ENCODE data around the gene RADIL.

RADIL gene

GRCh38 chr7:4783762-4784351 is 99.7 kb downstream of the RADIL start:
- no peak for TF ChIP-seq REST (IDR thresholded peaks at IDR 0.05; ENCODE audit: insufficient read depth in 1 of 2, low read depth in 2 of 2, low read length in 2 of 2)
- TF ChIP-seq FOXP2 (optimal IDR thresholded peaks at IDR 0.05; ENCODE audit: borderline replicate concordance, extremely low read depth, extremely low read length, insufficient read depth), result no peak
- TF ChIP-seq TAF1 (IDR thresholded peaks at IDR 0.05; ENCODE audit: borderline replicate concordance, insufficient read depth, low read length), result no peak
- no peak for TF ChIP-seq POLR2AphosphoS5 (IDR thresholded peaks at IDR 0.05; ENCODE audit: low read depth, low read length)
- TF ChIP-seq SIN3A (IDR thresholded peaks at IDR 0.05; ENCODE audit: borderline replicate concordance, insufficient read depth, low read length), result no peak

- TF ChIP-seq TAF1 (IDR thresholded peaks at IDR 0.05; ENCODE audit: borderline replicate concordance, insufficient read depth, low read length) (no peak), FOXP2 (optimal IDR thresholded peaks at IDR 0.05; ENCODE audit: borderline replicate concordance, extremely low read depth, extremely low read length, insufficient read depth) (no peak)
These were observed 100.2 kb downstream of the RADIL start for GRCh38 chr7:4783292-4783652.

- TF ChIP-seq SIN3A (IDR thresholded peaks at IDR 0.05; ENCODE audit: borderline replicate concordance, insufficient read depth, low read length) (no peak), REST (IDR thresholded peaks at IDR 0.05; ENCODE audit: insufficient read depth in 1 of 2, low read depth in 2 of 2, low read length in 2 of 2) (no peak), TAF1 (IDR thresholded peaks at IDR 0.05; ENCODE audit: borderline replicate concordance, insufficient read depth, low read length) (no peak), POLR2AphosphoS5 (IDR thresholded peaks at IDR 0.05; ENCODE audit: low read depth, low read length) (no peak), FOXP2 (optimal IDR thresholded peaks at IDR 0.05; ENCODE audit: borderline replicate concordance, extremely low read depth, extremely low read length, insufficient read depth) (no peak)
These were observed 100.9 kb downstream of the RADIL start for GRCh38 chr7:4782333-4783291.

- TF ChIP-seq SIN3A (IDR thresholded peaks at IDR 0.05; ENCODE audit: borderline replicate concordance, insufficient read depth, low read length), result no peak
- TF ChIP-seq TAF1 (IDR thresholded peaks at IDR 0.05; ENCODE audit: borderline replicate concordance, insufficient read depth, low read length), result no peak
- no peak for TF ChIP-seq FOXP2 (optimal IDR thresholded peaks at IDR 0.05; ENCODE audit: borderline replicate concordance, extremely low read depth, extremely low read length, insufficient read depth)
- TF ChIP-seq REST (IDR thresholded peaks at IDR 0.05; ENCODE audit: insufficient read depth in 1 of 2, low read depth in 2 of 2, low read length in 2 of 2), result no peak
- TF ChIP-seq POLR2AphosphoS5 (IDR thresholded peaks at IDR 0.05; ENCODE audit: low read depth, low read length), result no peak
These were observed 102.0 kb downstream of the RADIL start for GRCh38 chr7:4781366-4782069.

- TF ChIP-seq TAF1 (IDR thresholded peaks at IDR 0.05; ENCODE audit: borderline replicate concordance, insufficient read depth, low read length) (no peak), SIN3A (IDR thresholded peaks at IDR 0.05; ENCODE audit: borderline replicate concordance, insufficient read depth, low read length) (no peak), REST (IDR thresholded peaks at IDR 0.05; ENCODE audit: insufficient read depth in 1 of 2, low read depth in 2 of 2, low read length in 2 of 2) (no peak), POLR2AphosphoS5 (IDR thresholded peaks at IDR 0.05; ENCODE audit: low read depth, low read length) (no peak), FOXP2 (optimal IDR thresholded peaks at IDR 0.05; ENCODE audit: borderline replicate concordance, extremely low read depth, extremely low read length, insufficient read depth) (no peak)
These were observed 104.4 kb downstream of the RADIL start for GRCh38 chr7:4779118-4779517.
